Measurements from ENCODE around the gene ULK4.
"Not testable (repeated sequence)": the region's sequence is repeated elsewhere in the genome, so short reads cannot be mapped to it uniquely, and the experiment has no call there.

The ULK4 gene

DNA sequence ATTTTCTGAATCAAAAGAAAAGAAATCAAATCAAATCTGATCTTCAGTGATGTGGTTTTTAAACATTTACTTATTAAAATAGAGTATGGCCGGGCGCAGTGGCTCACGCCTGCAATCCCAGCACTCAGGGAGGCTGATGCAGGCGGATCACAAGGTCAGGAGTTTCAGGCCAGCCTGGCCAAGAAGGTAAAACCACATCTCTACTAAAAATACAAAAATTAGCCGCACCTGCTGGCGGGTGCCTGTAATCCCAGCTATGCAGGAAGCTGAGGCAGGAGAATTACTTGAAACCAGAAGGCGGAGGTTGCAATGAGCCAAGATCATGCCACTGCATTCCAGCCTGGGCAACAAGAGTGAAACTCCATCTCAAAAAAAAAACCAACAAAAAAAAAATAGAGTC lies 169.1 kb downstream of the ULK4 start:
- no peaks in the 10 kb centered on the region for H3K36me3 ChIP-seq (ENCODE audit: control insufficient read depth, insufficient read depth, low read length)
- H3K27ac ChIP-seq (ENCODE audit: low read length), result no peak overlapping the region
- WGBS (ENCODE audit: insufficient coverage, insufficient read length), result no CpG with 5 or more reads among the region's 7 CpGs
- H3K27me3 ChIP-seq (ENCODE audit: control insufficient read depth, insufficient read depth, low read length), result no peaks in the 10 kb centered on the region
- no peak overlapping the region for H3K4me3 ChIP-seq (ENCODE audit: low read length)
- no peaks in the 10 kb centered on the region for H3K9me3 ChIP-seq (ENCODE audit: control insufficient read depth, insufficient read depth, low read length)
- H3K4me1 ChIP-seq (ENCODE audit: control insufficient read depth, insufficient read depth, low read length), result peaks cover 1% of the 10 kb centered on the region; the same call in 1 of the 2 replicates
- no peak for DNase-seq (ENCODE audit: low read depth, low spot score)

DNA sequence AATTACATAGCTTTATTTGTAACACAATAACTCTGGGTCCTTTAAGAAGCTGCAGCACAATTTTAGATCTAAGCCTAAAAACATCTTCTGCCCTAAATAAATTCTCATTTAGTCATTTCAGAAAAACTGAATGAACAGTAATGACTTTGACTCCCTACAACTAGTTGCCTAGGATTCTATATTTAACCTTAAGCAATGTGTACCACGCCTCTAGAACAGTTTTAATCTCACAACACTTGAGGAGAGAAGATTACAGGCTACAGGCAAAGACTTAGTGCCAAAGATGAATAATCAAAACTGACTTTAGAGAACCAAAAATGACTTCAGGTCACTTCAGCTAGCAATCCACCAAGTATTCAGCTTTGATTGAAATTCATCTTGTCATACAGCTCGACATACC lies 192.8 kb downstream of the ULK4 start:
- Histone ChIP-seq H3K4me1 (ENCODE audit: control insufficient read depth, insufficient read depth, low read length) (no peaks in the 10 kb centered on the region), H3K36me3 (ENCODE audit: control insufficient read depth, insufficient read depth, low read length) (no peaks in the 10 kb centered on the region), H3K27me3 (ENCODE audit: control insufficient read depth, insufficient read depth, low read length) (no peaks in the 10 kb centered on the region), H3K27ac (ENCODE audit: low read length) (no peak overlapping the region), H3K9me3 (ENCODE audit: control insufficient read depth, insufficient read depth, low read length) (no peaks in the 10 kb centered on the region), H3K4me3 (ENCODE audit: low read length) (no peak overlapping the region)
- no peak for DNase-seq (ENCODE audit: low read depth, low spot score)
- no CpG with 5 or more reads among the region's 2 CpGs for WGBS (ENCODE audit: insufficient coverage, insufficient read length)

DNA sequence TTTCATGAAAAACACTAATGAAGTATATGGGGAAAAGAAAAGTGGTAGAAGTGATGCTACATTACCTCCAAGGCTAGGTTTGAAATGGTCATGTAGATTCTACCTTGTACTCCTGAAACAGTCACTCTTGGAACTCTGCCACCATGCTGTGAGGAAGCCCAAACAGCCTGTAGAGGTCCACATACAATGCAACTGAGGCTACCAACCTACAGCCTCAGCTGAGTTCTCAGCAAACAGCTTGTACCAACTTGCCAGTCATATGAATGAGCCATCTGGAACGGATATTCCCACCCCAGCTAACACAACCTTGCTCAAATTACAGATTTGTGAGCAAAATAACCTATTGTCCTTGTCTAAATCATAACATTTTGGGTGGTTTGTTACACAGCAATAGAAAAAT lies 193.5 kb downstream of the ULK4 start:
- Histone ChIP-seq H3K9me3 (ENCODE audit: control insufficient read depth, insufficient read depth, low read length) (no peaks in the 10 kb centered on the region), H3K4me1 (ENCODE audit: control insufficient read depth, insufficient read depth, low read length) (no peaks in the 10 kb centered on the region), H3K27ac (ENCODE audit: low read length) (no peak overlapping the region), H3K36me3 (ENCODE audit: control insufficient read depth, insufficient read depth, low read length) (no peaks in the 10 kb centered on the region), H3K4me3 (ENCODE audit: low read length) (no peak overlapping the region), H3K27me3 (ENCODE audit: control insufficient read depth, insufficient read depth, low read length) (no peaks in the 10 kb centered on the region)
- no CpG with 5 or more reads among the region's 1 CpG for WGBS (ENCODE audit: insufficient coverage, insufficient read length)
- no peak for DNase-seq (ENCODE audit: low read depth, low spot score)

DNA sequence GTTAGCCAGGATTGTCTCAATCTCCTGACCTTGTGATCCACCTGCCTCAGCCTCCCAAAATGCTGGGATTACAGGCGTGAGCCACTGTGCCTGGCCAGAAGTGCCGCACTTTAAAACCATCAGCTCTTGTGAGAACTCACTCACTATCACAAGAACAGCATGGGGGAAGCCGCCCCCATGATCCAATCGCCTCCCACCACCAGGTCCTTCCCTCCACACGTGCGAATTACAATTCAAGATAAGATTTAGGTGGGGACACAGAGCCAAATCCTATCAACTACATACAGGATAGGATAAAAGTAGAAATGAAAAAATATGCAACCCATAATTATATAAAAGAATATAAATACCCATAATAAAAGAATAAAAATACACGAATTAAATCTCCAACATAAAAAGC lies 199.0 kb downstream of the ULK4 start:
- H3K36me3 ChIP-seq (ENCODE audit: control insufficient read depth, insufficient read depth, low read length), result not testable (repeated sequence)
- no CpG with 5 or more reads among the region's 7 CpGs for WGBS (ENCODE audit: insufficient coverage, insufficient read length)

DNA sequence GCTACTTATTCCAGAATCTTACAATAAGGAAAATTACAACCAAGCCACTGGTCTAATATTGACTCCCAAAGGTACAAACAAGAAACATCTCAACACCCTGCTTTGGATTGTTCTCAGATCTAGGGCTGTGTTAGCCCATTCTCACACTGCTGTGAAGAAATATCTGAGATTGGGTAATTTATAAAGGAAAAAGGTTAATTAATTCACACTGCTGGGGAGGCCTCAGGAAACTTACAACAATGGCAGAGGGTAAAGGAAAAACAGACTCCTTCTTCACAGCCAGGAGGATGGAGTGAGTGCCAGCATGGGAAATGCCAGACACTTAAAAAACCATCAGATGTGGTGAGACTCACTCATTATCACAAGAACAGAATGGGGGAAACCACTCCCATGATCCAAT lies 208.3 kb downstream of the ULK4 start:
- Histone ChIP-seq H3K27ac (ENCODE audit: low read length) (no peak overlapping the region), H3K36me3 (ENCODE audit: control insufficient read depth, insufficient read depth, low read length) (no peaks in the 10 kb centered on the region), H3K4me3 (ENCODE audit: low read length) (no peak overlapping the region), H3K9me3 (ENCODE audit: control insufficient read depth, insufficient read depth, low read length) (no peaks in the 10 kb centered on the region), H3K4me1 (ENCODE audit: control insufficient read depth, insufficient read depth, low read length) (no peaks in the 10 kb centered on the region), H3K27me3 (ENCODE audit: control insufficient read depth, insufficient read depth, low read length) (no peaks in the 10 kb centered on the region)
- DNase-seq (ENCODE audit: low read depth, low spot score), result no peak

More for the DNA sequence above, 199.0 kb downstream of the ULK4 start:
- DNase-seq (ENCODE audit: low read depth, low spot score); H3K27me3 ChIP-seq (ENCODE audit: control insufficient read depth, insufficient read depth, low read length); H3K4me1 ChIP-seq (ENCODE audit: control insufficient read depth, insufficient read depth, low read length); H3K27ac ChIP-seq (ENCODE audit: low read length); H3K4me3 ChIP-seq (ENCODE audit: low read length); H3K9me3 ChIP-seq (ENCODE audit: control insufficient read depth, insufficient read depth, low read length): not testable (repeated sequence)

DNA sequence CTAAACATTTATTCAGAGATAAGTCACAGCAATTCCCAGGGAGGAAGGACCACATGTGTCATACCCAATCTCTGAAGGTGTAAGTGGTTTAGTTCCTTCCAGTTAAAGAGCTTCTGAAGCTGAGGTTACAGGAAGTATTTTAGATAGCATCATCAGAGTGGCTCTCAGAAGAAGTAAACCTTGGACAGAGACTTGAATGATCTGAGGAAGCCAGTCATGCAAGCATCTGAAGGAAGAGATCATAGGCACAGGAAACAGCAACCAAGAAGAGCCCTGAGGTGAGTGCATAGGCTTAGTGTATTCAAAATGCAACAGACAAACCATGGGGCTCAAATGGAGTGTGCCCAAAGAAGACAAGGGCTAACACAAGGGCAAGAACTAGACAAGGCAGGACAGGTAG lies 210.3 kb downstream of the ULK4 start:
- H3K4me3 ChIP-seq (ENCODE audit: low read length), result no peak overlapping the region
- no peaks in the 10 kb centered on the region for H3K4me1 ChIP-seq (ENCODE audit: control insufficient read depth, insufficient read depth, low read length)
- no peaks in the 10 kb centered on the region for H3K9me3 ChIP-seq (ENCODE audit: control insufficient read depth, insufficient read depth, low read length)
- no peak overlapping the region for H3K27ac ChIP-seq (ENCODE audit: low read length)
- H3K27me3 ChIP-seq (ENCODE audit: control insufficient read depth, insufficient read depth, low read length), result no peaks in the 10 kb centered on the region
- no peak for DNase-seq (ENCODE audit: low read depth, low spot score)
- H3K36me3 ChIP-seq (ENCODE audit: control insufficient read depth, insufficient read depth, low read length), result no peaks in the 10 kb centered on the region

DNA sequence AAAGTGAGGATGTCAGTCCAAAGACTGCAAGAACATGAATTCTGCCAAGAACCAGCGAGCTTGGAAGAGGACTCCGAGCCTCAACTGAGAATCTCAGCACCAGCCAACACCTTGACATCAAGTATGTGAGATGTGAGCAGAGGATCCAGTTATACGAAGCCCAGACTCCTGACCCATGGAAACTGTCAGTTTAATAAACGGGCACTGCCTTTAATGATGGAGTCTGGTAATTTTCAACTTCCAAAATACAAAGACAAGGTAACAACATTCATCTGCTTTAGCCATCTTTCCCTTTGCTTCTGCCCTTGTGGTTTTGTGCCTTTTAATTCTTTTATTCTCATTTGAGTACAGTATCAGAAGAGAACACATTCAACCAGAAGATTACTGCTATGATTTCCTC lies 211.9 kb downstream of the ULK4 start:
- WGBS (ENCODE audit: insufficient coverage, insufficient read length), result no CpG with 5 or more reads among the region's 4 CpGs
- Histone ChIP-seq H3K27ac (ENCODE audit: low read length) (no peak overlapping the region), H3K27me3 (ENCODE audit: control insufficient read depth, insufficient read depth, low read length) (no peaks in the 10 kb centered on the region), H3K9me3 (ENCODE audit: control insufficient read depth, insufficient read depth, low read length) (no peaks in the 10 kb centered on the region), H3K4me3 (ENCODE audit: low read length) (no peak overlapping the region), H3K4me1 (ENCODE audit: control insufficient read depth, insufficient read depth, low read length) (no peaks in the 10 kb centered on the region), H3K36me3 (ENCODE audit: control insufficient read depth, insufficient read depth, low read length) (no peaks in the 10 kb centered on the region)
- DNase-seq (ENCODE audit: low read depth, low spot score), result no peak

DNA sequence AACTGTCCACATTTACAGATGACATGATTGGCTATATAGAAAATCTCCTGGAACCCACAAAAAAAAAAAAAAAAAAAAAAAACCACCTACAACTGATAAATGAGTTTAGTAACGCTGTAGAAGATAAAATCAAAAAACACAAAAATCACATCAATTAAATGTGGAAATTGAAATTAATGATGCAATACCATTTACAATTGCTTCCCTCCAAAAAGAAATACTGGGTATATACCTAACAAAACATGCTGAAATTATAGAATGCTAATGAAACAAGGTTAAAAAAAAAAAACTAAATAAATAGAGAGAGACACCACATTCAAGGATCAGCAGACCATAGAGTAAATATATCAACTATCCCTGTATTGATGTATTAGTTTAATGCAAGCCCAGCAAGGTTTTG lies 215.7 kb downstream of the ULK4 start:
- no peaks in the 10 kb centered on the region for H3K36me3 ChIP-seq (ENCODE audit: control insufficient read depth, insufficient read depth, low read length)
- no peak overlapping the region for H3K4me3 ChIP-seq (ENCODE audit: low read length)
- no peak for DNase-seq (ENCODE audit: low read depth, low spot score)
- no CpG with 5 or more reads among the region's 1 CpG for WGBS (ENCODE audit: insufficient coverage, insufficient read length)
- H3K9me3 ChIP-seq (ENCODE audit: control insufficient read depth, insufficient read depth, low read length), result no peaks in the 10 kb centered on the region
- H3K27ac ChIP-seq (ENCODE audit: low read length), result no peak overlapping the region
- no peaks in the 10 kb centered on the region for H3K4me1 ChIP-seq (ENCODE audit: control insufficient read depth, insufficient read depth, low read length)
- no peaks in the 10 kb centered on the region for H3K27me3 ChIP-seq (ENCODE audit: control insufficient read depth, insufficient read depth, low read length)

DNA sequence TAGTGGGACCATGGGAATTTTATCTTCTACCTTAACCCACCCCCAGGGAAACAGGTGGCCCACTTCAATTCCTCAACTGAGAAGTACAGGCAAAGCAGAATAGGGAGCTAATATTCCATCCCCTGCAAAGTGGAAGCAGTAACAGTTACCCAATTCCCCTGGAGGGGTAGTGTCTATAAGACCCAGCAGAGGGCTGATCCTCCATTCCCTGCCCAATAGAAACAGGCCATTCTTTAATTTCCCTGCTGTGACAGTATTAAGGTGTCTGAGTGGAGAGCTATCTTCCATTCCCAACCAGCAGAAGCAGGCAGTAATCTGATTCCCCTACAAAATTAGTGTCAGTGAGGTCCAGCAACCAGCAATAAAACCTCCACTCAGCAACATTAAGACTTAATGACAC lies 219.8 kb downstream of the ULK4 start:
- Histone ChIP-seq H3K36me3 (ENCODE audit: control insufficient read depth, insufficient read depth, low read length) (no peaks in the 10 kb centered on the region), H3K4me1 (ENCODE audit: control insufficient read depth, insufficient read depth, low read length) (peaks cover 1% of the 10 kb centered on the region; the same call in 1 of the 2 replicates), H3K9me3 (ENCODE audit: control insufficient read depth, insufficient read depth, low read length) (no peaks in the 10 kb centered on the region), H3K4me3 (ENCODE audit: low read length) (no peak overlapping the region), H3K27me3 (ENCODE audit: control insufficient read depth, insufficient read depth, low read length) (no peaks in the 10 kb centered on the region), H3K27ac (ENCODE audit: low read length) (no peak overlapping the region)
- no peak for DNase-seq (ENCODE audit: low read depth, low spot score)

DNA sequence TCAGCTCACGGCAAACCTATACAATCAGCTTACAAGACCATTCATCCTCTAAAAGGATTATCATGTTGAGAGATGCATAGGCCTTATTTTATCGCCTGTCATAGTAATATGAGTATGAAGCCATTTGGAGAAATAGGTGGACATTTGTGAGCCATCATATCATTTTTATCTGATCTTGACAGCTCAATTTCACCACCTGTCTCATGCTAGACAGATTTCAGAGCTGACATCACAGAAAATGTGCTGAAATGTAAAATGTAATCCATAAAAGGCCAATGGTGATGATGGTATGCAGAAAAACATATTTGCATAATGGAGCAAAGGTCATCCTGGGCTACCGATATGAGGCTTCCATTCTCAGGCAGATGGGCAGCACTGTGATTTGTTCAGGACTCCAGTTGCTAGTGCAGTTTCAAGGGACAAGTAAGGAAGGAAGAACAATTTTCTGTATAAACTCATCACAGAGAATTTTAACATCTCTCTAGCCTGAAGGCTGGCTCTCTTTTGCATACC lies 221.5 kb downstream of the ULK4 start:
- Histone ChIP-seq H3K4me1 (ENCODE audit: control insufficient read depth, insufficient read depth, low read length) (peaks cover 1% of the 10 kb centered on the region; the same call in 1 of the 2 replicates), H3K27me3 (ENCODE audit: control insufficient read depth, insufficient read depth, low read length) (no peaks in the 10 kb centered on the region), H3K36me3 (ENCODE audit: control insufficient read depth, insufficient read depth, low read length) (no peaks in the 10 kb centered on the region), H3K4me3 (ENCODE audit: low read length) (no peak overlapping the region), H3K9me3 (ENCODE audit: control insufficient read depth, insufficient read depth, low read length) (no peaks in the 10 kb centered on the region), H3K27ac (ENCODE audit: low read length) (no peak overlapping the region)
- no peak for DNase-seq (ENCODE audit: low read depth, low spot score)
- no CpG with 5 or more reads among the region's 3 CpGs for WGBS (ENCODE audit: insufficient coverage, insufficient read length)

DNA sequence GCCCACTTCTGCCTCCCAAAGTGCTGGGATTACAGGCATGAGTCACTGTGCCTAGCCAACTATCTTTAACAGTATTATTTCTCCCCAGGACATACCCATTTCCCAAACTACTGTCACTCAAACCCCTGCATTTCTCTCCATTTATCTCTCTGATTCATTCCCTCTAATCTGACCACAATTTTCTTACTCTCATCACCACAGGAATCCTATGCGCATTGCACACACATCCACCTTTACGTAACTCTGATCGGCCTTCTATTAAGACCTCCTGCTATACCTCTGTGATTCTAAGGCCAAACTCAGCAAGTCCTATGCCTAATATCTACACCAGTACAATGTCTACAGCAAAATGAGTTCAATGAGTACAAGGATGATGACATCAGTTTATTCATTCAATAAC lies 235.0 kb downstream of the ULK4 start:
- Histone ChIP-seq H3K27me3 (ENCODE audit: control insufficient read depth, insufficient read depth, low read length) (no peaks in the 10 kb centered on the region), H3K4me3 (ENCODE audit: low read length) (no peak overlapping the region), H3K27ac (ENCODE audit: low read length) (no peak overlapping the region), H3K4me1 (ENCODE audit: control insufficient read depth, insufficient read depth, low read length) (no peaks in the 10 kb centered on the region), H3K9me3 (ENCODE audit: control insufficient read depth, insufficient read depth, low read length) (no peaks in the 10 kb centered on the region), H3K36me3 (ENCODE audit: control insufficient read depth, insufficient read depth, low read length) (no peaks in the 10 kb centered on the region)
- no peak for DNase-seq (ENCODE audit: low read depth, low spot score)
- WGBS (ENCODE audit: insufficient coverage, insufficient read length), result no CpG with 5 or more reads among the region's 3 CpGs
